ENCODE data around the gene LRMDA. TPM values are rescaled to one million over a fixed set of nuclear protein-coding genes. Genes with fewer than 3 reads are reported as not detected.

LRMDA gene
- total and polyA plus RNA-seq, 10 of the 15 experiments (the other 5 are each of a cell fraction or from before 2014, with no cell fraction given) = 0.07 to 0.54 (median 0.29) TPM; not detected in 4

DNA sequence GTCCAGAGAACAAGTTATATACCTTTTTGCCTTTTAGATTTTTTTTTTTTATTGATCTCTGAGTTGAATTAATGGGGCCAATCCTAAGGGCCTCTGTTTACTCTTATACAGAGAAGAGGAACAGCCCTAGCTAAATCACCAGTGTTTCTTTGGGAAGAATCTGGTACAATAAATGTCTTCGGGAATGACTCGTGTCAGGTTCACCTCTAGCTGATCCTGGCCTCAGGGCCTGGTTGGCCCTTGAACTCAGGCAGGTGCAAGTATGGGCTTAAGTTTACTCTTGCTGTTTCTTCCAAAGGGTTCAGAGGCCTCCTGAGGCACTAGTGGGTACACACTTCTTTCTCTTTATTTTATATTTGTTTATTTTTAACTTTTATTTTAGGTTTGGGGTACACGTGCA is 71.0 kb downstream of the LRMDA start:
- Histone ChIP-seq H3K4me3 (no peak overlapping the region), H3K27ac (ENCODE audit: control insufficient read depth, insufficient read depth) (no peak overlapping the region), H3K9ac (ENCODE audit: control insufficient read depth, insufficient read depth, low read length) (no peak overlapping the region), H3K36me3 (ENCODE audit: control insufficient read depth in 2 of 2, insufficient read depth in 2 of 2, low read length in 1 of 2) (no peaks in the 10 kb centered on the region), H4K20me1 (ENCODE audit: control insufficient read depth, insufficient read depth) (no peaks in the 10 kb centered on the region), H3K79me2 (ENCODE audit: control insufficient read depth, insufficient read depth, low read length) (no peaks in the 10 kb centered on the region), H3K4me1 (ENCODE audit: control insufficient read depth, insufficient read depth, low read length) (peaks cover 12% of the 10 kb centered on the region), H3K9me3 (replicated peaks; ENCODE audit: control insufficient read depth, insufficient read depth, low read length) (no peaks in the 10 kb centered on the region; the same call in 2 of the 3 replicates), H3K27me3 (replicated peaks in 1 of 2; ENCODE audit: control insufficient read depth in 2 of 2, insufficient read depth in 2 of 2, low read length in 1 of 2) (no peaks in the 10 kb centered on the region; a peak in 1 of 4 replicates), H2AFZ (ENCODE audit: control insufficient read depth, low read depth, low read length) (no peak overlapping the region), H3K4me2 (ENCODE audit: control insufficient read depth, insufficient read depth) (no peak overlapping the region)
- ChIA-PET SMC1A (ENCODE audit: uncharacterized antibody, unreplicated experiment) (interaction anchor here (0.7 kb wide), 1 partner anchor 20 kb away, joined by 3 read pairs; no protein-coding TSS in a partner anchor), RAD21 (ENCODE audit: unreplicated experiment) (no interaction called here), CTCF (no interaction called here), POLR2A (interaction anchor here (1.3 kb wide), 1 partner anchor 15 kb away, joined by 3 read pairs; no protein-coding TSS in a partner anchor)
- ATAC-seq = no peak
- 22% methylated on average over 3 of the region's 3 CpGs for WGBS (ENCODE audit: insufficient coverage, insufficient replicate concordance, low lambda C conversion rate, missing lambda C conversion rate)
- DNase-seq (ENCODE audit: low read depth, low spot score) = no peak
- TF ChIP-seq ASH2L (IDR thresholded peaks at IDR 0.05; ENCODE audit: borderline replicate concordance, low read depth) (no peak), EP300 (IDR thresholded peaks at IDR 0.05; ENCODE audit: borderline replicate concordance in 1 of 2, control insufficient read depth in 1 of 2, low read depth in 2 of 2, low read length in 2 of 2) (no peak), PAX8 (IDR thresholded peaks at IDR 0.05) (no peak), EZH2 (IDR thresholded peaks at IDR 0.05; ENCODE audit: borderline replicate concordance, control insufficient read depth, low read depth, low read length) (no peak), BHLHE40 (IDR thresholded peaks at IDR 0.05; ENCODE audit: borderline replicate concordance in 1 of 2, low read depth in 2 of 2, low read length in 1 of 2) (no peak)
- BruUV-seq (replicated peaks) = no TSS peak
- no peak for FAIRE-seq
- intact Hi-C loops (cut with micrococcal nuclease; ENCODE audit: unreplicated experiment) = no loop called here
- in situ Hi-C loops (cut with MboI) = no loop called here

DNA sequence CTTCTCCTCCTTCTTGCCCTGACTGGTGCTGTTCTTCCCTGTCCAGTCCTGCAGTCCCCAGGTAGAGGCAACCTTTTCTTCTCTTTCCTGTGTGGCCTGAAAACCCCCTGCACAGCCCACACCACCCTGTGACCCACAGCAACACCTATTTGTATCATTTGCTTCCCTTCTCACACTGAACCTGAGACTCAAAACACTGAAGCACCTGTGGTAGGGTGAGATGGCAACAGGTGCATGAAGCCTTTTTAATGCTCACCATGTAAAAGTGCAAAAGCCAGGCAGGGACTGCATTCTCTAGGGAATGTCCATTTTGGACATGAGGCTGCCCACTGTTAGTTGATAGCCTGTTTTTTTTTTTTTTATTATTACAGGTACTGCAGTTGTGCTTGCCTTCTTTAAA is 71.4 kb downstream of the LRMDA start:
- Histone ChIP-seq H3K4me2 (ENCODE audit: control insufficient read depth, insufficient read depth) (no peak overlapping the region), H3K9me3 (replicated peaks; ENCODE audit: control insufficient read depth, insufficient read depth, low read length) (no peaks in the 10 kb centered on the region; the same call in 2 of the 3 replicates), H3K9ac (ENCODE audit: control insufficient read depth, insufficient read depth, low read length) (no peak overlapping the region), H3K4me3 (no peak overlapping the region), H3K4me1 (ENCODE audit: control insufficient read depth, insufficient read depth, low read length) (peaks cover 12% of the 10 kb centered on the region), H3K27ac (ENCODE audit: control insufficient read depth, insufficient read depth) (no peak overlapping the region), H3K36me3 (ENCODE audit: control insufficient read depth in 2 of 2, insufficient read depth in 2 of 2, low read length in 1 of 2) (no peaks in the 10 kb centered on the region), H3K79me2 (ENCODE audit: control insufficient read depth, insufficient read depth, low read length) (no peaks in the 10 kb centered on the region), H2AFZ (ENCODE audit: control insufficient read depth, low read depth, low read length) (no peak overlapping the region), H3K27me3 (replicated peaks in 1 of 2; ENCODE audit: control insufficient read depth in 2 of 2, insufficient read depth in 2 of 2, low read length in 1 of 2) (no peaks in the 10 kb centered on the region; a peak in 1 of 4 replicates), H4K20me1 (ENCODE audit: control insufficient read depth, insufficient read depth) (no peaks in the 10 kb centered on the region)
- ATAC-seq (no peak), FAIRE-seq (no peak), DNase-seq (ENCODE audit: low read depth, low spot score) (no peak)
- ChIA-PET POLR2A (interaction anchor here (1.3 kb wide), 1 partner anchor 16 kb away, joined by 3 read pairs; no protein-coding TSS in a partner anchor), SMC1A (ENCODE audit: uncharacterized antibody, unreplicated experiment) (no interaction called here), RAD21 (ENCODE audit: unreplicated experiment) (no interaction called here), CTCF (no interaction called here)
- intact Hi-C loops (cut with micrococcal nuclease; ENCODE audit: unreplicated experiment) = no loop called here
- in situ Hi-C loops (cut with MboI) = no loop called here
- BruUV-seq (replicated peaks) = no TSS peak
- TF ChIP-seq ZZZ3 (IDR thresholded peaks at IDR 0.05; ENCODE audit: control insufficient read depth, insufficient read length, low read depth) (no peak), SPI1 (IDR thresholded peaks at IDR 0.05; ENCODE audit: borderline replicate concordance, insufficient read depth, low read depth, low read length) (no peak), STAT1 (conservative IDR thresholded peaks at IDR 0.05) (no peak), BMI1 (IDR thresholded peaks at IDR 0.05; ENCODE audit: borderline replicate concordance) (no peak)
- TF ChIP-seq, protein P1, sequence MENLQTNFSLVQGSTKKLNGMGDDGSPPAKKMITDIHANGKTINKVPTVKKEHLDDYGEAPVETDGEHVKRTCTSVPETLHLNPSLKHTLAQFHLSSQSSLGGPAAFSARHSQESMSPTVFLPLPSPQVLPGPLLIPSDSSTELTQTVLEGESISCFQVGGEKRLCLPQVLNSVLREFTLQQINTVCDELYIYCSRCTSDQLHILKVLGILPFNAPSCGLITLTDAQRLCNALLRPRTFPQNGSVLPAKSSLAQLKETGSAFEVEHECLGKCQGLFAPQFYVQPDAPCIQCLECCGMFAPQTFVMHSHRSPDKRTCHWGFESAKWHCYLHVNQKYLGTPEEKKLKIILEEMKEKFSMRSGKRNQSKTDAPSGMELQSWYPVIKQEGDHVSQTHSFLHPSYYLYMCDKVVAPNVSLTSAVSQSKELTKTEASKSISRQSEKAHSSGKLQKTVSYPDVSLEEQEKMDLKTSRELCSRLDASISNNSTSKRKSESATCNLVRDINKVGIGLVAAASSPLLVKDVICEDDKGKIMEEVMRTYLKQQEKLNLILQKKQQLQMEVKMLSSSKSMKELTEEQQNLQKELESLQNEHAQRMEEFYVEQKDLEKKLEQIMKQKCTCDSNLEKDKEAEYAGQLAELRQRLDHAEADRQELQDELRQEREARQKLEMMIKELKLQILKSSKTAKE (IDR thresholded peaks at IDR 0.05; ENCODE audit: low read depth, poor library complexity, severe bottlenecking) = no peak
- TF ChIP-seq, protein P2, sequence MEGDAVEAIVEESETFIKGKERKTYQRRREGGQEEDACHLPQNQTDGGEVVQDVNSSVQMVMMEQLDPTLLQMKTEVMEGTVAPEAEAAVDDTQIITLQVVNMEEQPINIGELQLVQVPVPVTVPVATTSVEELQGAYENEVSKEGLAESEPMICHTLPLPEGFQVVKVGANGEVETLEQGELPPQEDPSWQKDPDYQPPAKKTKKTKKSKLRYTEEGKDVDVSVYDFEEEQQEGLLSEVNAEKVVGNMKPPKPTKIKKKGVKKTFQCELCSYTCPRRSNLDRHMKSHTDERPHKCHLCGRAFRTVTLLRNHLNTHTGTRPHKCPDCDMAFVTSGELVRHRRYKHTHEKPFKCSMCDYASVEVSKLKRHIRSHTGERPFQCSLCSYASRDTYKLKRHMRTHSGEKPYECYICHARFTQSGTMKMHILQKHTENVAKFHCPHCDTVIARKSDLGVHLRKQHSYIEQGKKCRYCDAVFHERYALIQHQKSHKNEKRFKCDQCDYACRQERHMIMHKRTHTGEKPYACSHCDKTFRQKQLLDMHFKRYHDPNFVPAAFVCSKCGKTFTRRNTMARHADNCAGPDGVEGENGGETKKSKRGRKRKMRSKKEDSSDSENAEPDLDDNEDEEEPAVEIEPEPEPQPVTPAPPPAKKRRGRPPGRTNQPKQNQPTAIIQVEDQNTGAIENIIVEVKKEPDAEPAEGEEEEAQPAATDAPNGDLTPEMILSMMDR (IDR thresholded peaks at IDR 0.05 in 2 of 3, conservative IDR thresholded peaks at IDR 0.05 in 1 of 3; ENCODE audit: control insufficient read depth in 2 of 3, extremely low read depth in 1 of 3, insufficient read depth in 1 of 3, low read depth in 3 of 3, low read length in 3 of 3) = no peak

All from GM12878 (cell line).